ENCODE results near the gene ZMPSTE24.

GRCh38 chr1:40258445-40258769, 371 bp downstream of the ZMPSTE24 start:
- TF ChIP-seq CTCF (IDR thresholded peaks at IDR 0.05) = no peak
- TF ChIP-seq POLR2AphosphoS5 (IDR thresholded peaks at IDR 0.05) = no peak
